ENCODE measurements around the gene SLA2. TPM values are rescaled to one million over a fixed set of nuclear protein-coding genes. Genes with fewer than 3 reads are reported as not detected.

SLA2 gene
- total RNA-seq, 2 experiments from 2014 or later, result 19.9 to 21.3 TPM

- intact Hi-C loops (cut with DNase I, micrococcal nuclease), result loop anchor here (2.0 to 5.0 kb wide), 3 partner anchors 140 to 166 kb away; partner anchors contain the start of genes DSN1 (in 2 of the 2) and NDRG3 (in 1 of the 2)
- Histone ChIP-seq H3K36me3 (ENCODE audit: insufficient read depth, low read length) (peaks cover 31% of the 10 kb centered on the region), H3K4me3 (ENCODE audit: low read length) (peak overlapping the region; percentile 100), H3K27ac (ENCODE audit: low read depth in 1 of 2, low read length in 2 of 2) (peak overlapping the region; percentile 87 to 93), H3K9me3 (ENCODE audit: control insufficient read depth in 1 of 2, insufficient read depth in 1 of 2, low read length in 2 of 2) (no peaks in the 10 kb centered on the region), H3K27me3 (ENCODE audit: control insufficient read depth in 1 of 2, insufficient read depth in 2 of 2, low read length in 2 of 2) (no peaks in the 10 kb centered on the region), H3K4me1 (ENCODE audit: insufficient read depth, low read length) (peaks cover 37% of the 10 kb centered on the region)
- ChIA-PET CTCF (interaction anchor here (0.8 to 4.0 kb wide), 15 partner anchors 13 to 167 kb away, joined by 3 to 68 read pairs (median 6); partner anchors contain the start of genes DSN1, NDRG3, SLA2 and TGIF2), POLR2A (interaction anchor here (0.6 to 4.4 kb wide), 28 partner anchors 11 to 652 kb away, joined by 3 to 121 read pairs (median 6); partner anchors contain the start of genes AAR2, DSN1, SCAND1 and SLA2)
- Mint-ChIP-seq H3K9me3 (no peaks in the 10 kb centered on the region), H3K27ac (peak overlapping the region; percentile 97), H3K36me3 (ENCODE audit: low read depth) (peaks cover 59% of the 10 kb centered on the region), H3K4me1 (ENCODE audit: low read depth) (peaks cover 34% of the 10 kb centered on the region), H3K4me3 (peak overlapping the region; percentile 98), H3K27me3 (no peaks in the 10 kb centered on the region)
- ATAC-seq (ENCODE audit: poor library complexity), result no peak
- TF ChIP-seq CTCF (IDR thresholded peaks at IDR 0.05), result no peak
- peak in 3 of 14 experiments; percentile 34 to 45 (median 41) for DNase-seq
Measured at GRCh38 chr20:36606158-36607066, 39.6 kb downstream of the SLA2 start.

GRCh38 chr20:36605399-36606157 lies 40.4 kb downstream of the SLA2 start, which contains the start of gene RAB5IF:
RAB5IF (plus strand) TSS chr20:36605779; CDS start chr20:36605952, 173 bp downstream.
- CTCF ChIA-PET, result interaction anchor here (0.8 to 4.0 kb wide), 17 partner anchors 12 to 168 kb away, joined by 3 to 68 read pairs (median 6); partner anchors contain the start of genes DSN1, NDRG3, SLA2 and TGIF2
- peaks cover 51% of the 10 kb centered on the region for H3K36me3 Mint-ChIP-seq (ENCODE audit: low read depth)
- no peaks in the 10 kb centered on the region for H3K27me3 ChIP-seq (ENCODE audit: control insufficient read depth in 1 of 2, insufficient read depth in 2 of 2, low read length in 2 of 2)
- peak within 1 kb of the TSS; percentile 100 for H3K4me3 ChIP-seq (ENCODE audit: low read length)
- peak within 1 kb of the TSS; percentile 98 for H3K4me3 Mint-ChIP-seq
- H3K36me3 ChIP-seq (ENCODE audit: insufficient read depth, low read length), result peaks cover 23% of the 10 kb centered on the region
- H3K9me3 ChIP-seq (ENCODE audit: control insufficient read depth in 1 of 2, insufficient read depth in 1 of 2, low read length in 2 of 2), result no peaks in the 10 kb centered on the region
- intact Hi-C loops (cut with DNase I, micrococcal nuclease), result loop anchor here (1.0 to 5.0 kb wide), 8 partner anchors 10 to 167 kb away; partner anchors contain the start of genes DSN1 (in 2 of the 2), TGIF2 (in 2 of the 2) and NDRG3 (in 1 of the 2)
- H3K9me3 Mint-ChIP-seq, result no peaks in the 10 kb centered on the region
- H3K27me3 Mint-ChIP-seq, result no peaks in the 10 kb centered on the region
- DNase-seq, result peak; percentile 97 to 100 (median 99)
- POLR2A ChIA-PET, result interaction anchor here (0.8 to 4.4 kb wide), 26 partner anchors 10 to 652 kb away, joined by 3 to 121 read pairs (median 6); partner anchors contain the start of genes AAR2, DSN1, SCAND1 and SLA2
- peaks cover 35% of the 10 kb centered on the region for H3K4me1 Mint-ChIP-seq (ENCODE audit: low read depth)
- H3K4me1 ChIP-seq (ENCODE audit: insufficient read depth, low read length), result peaks cover 37% of the 10 kb centered on the region
- peak within 1 kb of the TSS; percentile 93 to 97 for H3K27ac ChIP-seq (ENCODE audit: low read depth in 1 of 2, low read length in 2 of 2)
- H3K27ac Mint-ChIP-seq, result peak within 1 kb of the TSS; percentile 97
- TF ChIP-seq CTCF (IDR thresholded peaks at IDR 0.05), result peak; percentile 95
- peak; percentile 89 for ATAC-seq (ENCODE audit: poor library complexity)
